NCI-H82 (cell line): Measurements from ENCODE around the gene ARSA.
"Not testable (repeated sequence)": the region's sequence is repeated elsewhere in the genome, so short reads cannot be mapped to it uniquely, and the experiment has no call there.

Experiments used
- DNase-seq: peaks from one replicate; lab custom pipeline; 2025; lab: John Stamatoyannopoulos, UW

Gene ARSA

GRCh38 chr22:50621948-50622722, 5.8 kb downstream of the ARSA start:
- no peak for DNase-seq

DNA sequence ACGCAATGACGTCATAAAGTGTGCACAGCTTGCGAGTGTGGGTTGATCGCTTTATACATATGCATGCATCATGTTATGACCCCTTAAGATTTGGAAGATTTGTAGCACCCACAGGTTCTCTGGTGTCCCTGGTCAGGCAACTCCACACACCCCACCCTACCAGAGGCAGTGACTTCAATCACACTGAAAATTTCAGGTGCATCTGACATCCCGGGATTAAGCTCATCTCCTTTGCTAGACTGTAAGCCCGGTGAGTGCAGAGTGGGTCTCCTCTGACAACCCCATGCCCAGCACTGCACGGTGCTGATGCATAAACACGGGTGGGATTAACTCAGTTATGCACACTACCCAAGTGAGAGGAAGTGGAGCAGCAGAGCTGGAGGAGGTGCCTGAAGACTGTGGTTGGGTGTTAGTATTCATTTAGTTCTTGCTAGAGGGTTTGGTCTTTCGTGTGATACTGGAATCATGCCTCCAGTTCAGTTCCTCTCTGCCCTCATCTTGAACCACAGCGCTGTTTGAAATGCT, 6.5 kb downstream of the ARSA start:
- no peak for DNase-seq

DNA sequence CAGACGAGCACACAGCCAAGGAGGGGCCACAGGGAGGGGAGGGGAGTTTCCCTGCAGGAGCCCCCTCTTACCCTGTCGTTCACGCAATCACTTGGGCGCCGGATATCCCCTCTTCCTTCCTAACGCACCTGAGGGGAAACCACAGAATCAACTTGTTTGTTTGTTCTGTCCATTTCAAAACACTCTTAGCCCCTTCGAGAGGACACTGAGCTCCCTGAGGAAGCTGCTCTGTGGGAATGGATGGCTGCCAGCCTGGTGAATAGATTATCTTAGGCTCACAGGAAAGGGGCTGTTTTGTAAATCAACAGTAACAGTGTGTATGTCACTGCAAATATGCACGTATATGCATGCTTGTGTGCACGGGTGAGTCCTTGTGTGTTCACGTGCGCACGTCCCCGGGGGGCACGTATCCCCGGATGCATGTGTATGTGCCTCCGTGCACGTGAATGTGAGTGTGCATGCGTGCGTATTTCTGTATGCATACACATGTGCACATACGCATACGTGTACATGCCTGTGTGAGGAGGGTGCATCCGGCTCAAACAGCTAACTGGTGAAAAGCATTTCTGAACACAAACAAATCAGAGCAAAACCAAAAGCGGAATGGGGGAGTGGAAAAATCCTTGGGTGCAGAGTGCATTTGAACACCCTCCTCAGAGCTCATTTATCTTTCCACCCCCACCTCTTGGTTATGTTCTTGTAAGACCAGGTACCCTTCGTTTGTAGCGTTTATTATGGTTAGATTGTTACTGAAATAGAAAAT, 7.2 kb downstream of the ARSA start:
- DNase-seq: no peak

DNA sequence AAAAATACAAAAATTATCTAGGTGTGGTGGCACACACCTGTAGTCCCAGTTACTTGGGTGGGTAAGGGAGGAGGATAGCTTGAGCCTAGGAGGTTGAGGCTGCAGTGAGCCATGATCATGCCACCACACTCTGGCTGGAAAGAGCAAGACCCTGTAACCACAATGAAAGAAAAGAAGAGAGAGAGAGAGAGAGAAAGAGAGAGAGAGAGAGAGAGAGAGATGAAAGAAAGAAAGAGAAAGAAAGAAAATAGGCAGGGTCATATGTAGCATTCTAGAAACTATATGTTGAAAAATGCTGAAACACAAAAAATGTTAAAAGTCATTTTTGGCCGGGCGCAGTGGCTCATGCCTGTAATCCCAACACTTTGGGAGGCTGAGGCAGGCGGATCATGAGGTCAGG, 13.7 kb downstream of the ARSA start:
- DNase-seq: not testable (repeated sequence)

DNA sequence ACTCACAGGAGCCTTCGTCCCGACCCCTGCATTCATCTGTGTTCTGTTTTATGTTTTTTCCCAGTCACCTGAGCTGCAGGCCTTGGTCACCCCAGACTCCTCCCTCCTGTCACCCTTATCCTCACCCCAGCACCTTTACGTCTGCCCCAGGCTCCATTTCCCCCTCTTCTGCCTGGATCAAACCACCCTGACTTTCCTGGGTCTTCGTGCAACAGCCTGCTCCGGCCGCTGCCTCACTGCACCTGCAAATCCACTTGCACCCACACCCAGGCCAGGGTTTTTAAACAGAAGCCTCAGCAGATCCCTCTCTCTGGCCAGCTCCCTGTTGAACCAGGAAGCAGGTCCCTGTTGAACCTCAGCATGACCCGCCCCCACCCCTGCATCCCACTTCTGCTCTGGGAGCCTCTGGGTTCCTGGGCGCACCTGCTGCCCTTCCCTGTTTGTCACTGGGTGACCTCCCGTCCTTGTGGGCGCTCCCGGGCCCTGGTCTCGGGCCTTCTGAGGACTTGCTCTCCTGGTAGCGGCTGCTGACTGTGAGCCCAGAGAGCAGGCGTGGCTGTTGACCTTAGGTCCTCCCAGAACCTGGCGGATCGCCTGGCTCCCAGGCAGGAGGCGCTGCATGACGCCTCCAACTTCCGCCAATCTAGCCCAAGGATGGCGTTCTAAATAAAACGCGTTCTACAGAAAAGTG, 14.5 kb downstream of the ARSA start:
- peak; percentile 19 for DNase-seq

GRCh38 chr22:50612528-50613221, 15.3 kb downstream of the ARSA start:
- DNase-seq: peak; percentile 39

DNA sequence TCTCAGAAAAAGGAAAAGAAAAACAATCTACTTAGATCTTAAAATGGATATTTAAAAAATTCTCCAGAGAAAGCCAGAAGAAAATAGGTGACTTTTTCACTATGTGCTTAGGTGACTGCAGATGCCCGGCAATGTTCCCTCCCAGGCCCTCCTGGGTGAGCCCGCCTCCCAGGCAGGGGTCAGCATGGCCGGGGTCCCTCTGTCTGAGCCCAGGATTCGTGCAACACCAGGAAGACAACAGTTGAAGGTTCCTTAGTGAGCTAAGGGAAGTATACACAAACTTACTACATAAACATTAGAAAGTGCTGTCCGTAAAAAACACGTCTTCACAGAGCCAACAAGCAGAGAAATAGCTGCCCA, 15.8 kb downstream of the ARSA start:
- DNase-seq: no peak

- no peak for DNase-seq
These were observed 16.5 kb downstream of the ARSA start for GRCh38 chr22:50611341-50612060.

GRCh38 chr22:50610581-50610980, 17.4 kb downstream of the ARSA start:
- no peak for DNase-seq

- no peak for DNase-seq
These were observed 17.9 kb downstream of the ARSA start for GRCh38 chr22:50610041-50610451.

- DNase-seq: no peak
These were observed 18.4 kb downstream of the ARSA start for GRCh38 chr22:50609599-50609998.

GRCh38 chr22:50608996-50609395, 19.0 kb downstream of the ARSA start:
- no peak for DNase-seq

- not testable (repeated sequence) for DNase-seq
These were observed 19.7 kb downstream of the ARSA start for GRCh38 chr22:50608058-50608840.

GRCh38 chr22:50607659-50608020, 20.3 kb downstream of the ARSA start:
- no peak for DNase-seq

DNA sequence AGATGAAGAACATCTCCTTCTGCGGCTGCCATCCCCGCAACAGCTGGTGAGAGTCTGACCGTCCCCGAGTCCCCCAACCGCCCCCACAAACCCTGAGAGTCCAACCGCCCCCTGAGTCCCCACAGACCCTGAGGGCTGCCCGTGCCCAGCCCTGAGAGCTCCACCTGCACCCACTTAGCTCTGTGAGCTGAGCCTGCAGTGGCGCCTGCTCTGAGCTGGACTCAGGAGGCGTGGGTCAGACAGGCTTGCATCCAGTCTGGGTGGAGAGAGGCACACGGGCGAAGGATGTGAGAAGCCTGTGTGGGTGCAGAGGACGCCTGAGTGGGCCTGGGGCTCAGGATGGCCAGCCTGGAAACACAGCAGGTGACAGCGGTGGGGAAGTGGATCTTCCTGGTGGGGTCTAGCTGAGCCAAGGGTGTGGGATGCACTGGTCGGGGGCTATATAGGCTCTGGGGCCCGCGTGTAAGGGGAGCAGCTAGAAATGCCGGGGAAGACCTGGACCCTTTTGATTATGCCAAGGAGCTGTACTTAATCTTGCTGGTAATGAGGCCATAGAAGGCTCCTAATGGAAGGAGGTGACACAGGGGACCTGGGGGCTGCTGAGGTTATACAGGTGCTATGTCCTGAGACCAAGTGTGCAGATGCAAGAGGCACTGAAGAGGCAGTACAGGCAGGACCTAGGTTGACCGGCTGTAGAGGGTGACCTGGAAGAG, 20.9 kb downstream of the ARSA start:
- DNase-seq: no peak

DNA sequence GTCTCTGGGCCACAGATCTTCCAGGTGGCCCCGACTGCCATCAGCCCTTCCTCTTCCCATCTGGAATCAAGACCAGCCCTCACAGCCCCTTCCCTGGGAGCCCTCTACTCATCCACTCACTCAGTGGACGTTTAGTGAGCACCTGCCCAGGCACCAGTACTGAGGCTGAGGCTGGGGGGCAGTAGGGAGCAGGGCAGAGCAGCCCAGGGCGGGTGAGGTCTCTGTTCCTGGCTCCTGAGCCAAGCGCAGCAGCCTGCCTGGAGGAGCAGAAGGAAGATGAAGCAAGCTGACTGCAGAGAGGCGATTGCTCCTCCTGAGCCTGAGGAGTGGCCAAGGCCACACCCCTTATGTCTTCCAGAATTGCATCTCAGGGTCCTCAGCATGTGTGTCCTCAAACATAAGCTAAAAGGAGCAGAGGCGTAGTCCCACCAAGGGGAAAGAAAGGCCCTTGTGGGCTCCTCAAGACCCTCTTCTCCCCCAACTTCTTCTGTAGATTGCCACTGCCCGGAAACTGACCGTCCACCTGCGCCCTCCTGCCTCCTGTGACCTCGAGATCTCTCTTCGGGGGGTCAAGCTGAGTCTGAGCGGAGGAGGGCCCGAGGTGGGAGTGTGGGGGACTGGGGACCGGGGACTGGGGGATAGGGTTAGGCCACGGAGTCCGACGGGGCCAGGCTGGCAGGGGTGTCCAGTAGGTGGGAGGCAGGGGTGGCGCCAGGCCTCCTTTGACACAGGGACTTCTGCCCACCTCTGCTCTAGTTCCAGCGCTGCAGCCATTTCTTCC, 21.6 kb downstream of the ARSA start:
- DNase-seq: no peak

DNA sequence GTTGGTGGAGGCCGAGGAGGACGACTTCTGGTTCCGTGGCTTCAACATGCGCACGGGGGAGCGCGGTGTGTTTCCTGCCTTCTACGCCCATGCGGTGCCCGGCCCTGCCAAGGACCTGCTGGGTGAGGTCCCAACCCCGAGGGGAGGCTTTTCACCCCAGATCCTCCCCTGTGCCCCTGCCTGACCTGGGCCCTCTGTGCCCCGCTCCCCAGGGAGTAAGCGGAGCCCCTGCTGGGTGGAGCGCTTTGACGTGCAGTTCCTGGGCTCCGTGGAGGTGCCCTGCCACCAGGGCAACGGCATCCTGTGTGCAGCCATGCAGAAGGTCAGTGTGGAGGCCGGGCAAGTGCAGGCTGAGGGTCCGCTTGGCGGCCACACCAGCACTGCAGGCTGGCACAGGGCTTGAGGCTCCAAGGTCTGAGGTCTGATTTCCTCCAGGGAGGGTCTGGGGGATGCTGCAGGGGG, 22.3 kb downstream of the ARSA start:
- no peak for DNase-seq

DNA sequence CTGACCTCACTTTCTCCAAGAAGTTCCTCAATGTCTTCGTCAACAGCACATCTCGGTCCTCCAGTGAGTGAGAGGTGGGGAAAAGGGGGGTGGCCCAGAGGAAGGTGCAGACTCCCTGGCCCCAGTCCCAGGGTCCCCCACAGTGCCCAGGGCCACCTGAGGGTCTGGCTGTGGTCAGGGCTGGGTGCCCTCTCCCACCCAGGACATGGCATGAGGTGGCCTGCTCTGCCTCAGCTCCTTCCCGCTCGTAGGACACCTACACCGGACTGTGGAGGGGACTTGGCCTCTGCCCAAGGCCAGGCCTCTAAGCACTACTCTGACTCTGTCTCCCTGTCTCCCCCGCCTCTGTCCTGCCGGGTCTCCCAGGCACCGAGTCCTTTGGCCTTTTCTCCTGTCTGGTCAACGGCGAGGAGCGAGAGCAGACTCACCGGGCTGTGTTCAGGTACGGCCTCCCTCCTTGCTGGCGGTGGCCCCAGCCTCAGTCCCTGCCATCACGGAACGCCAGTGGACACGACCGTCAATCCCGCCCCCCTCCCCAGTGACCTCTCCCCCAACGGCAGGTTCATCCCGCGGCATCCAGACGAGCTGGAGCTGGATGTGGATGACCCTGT, 22.8 kb downstream of the ARSA start:
- no peak for DNase-seq
